ENCODE data around the gene FAM20C. TPM values are rescaled to one million over a fixed set of nuclear protein-coding genes. Genes with fewer than 3 reads are reported as not detected.
A peak's percentile ranks its signal among the peaks of the same experiment; 100 is the strongest.

The FAM20C gene
- total and polyA plus RNA-seq, 9 donors = 24.0 to 43.0 (median 37.2) TPM

GRCh38 chr7:209906-210305, 17.5 kb downstream of the FAM20C start:
- H3K4me3 ChIP-seq (ENCODE audit: low read length) = no peak overlapping the region
- no peaks in the 10 kb centered on the region for H3K9me3 ChIP-seq (replicated peaks; ENCODE audit: control insufficient read depth, low read depth, low read length)
- H3K4me1 ChIP-seq (ENCODE audit: control insufficient read depth, insufficient read depth, low read length) = peaks cover 12% of the 10 kb centered on the region
- no peak overlapping the region for H3K27ac ChIP-seq (ENCODE audit: low read length)
- peaks cover 52% of the 10 kb centered on the region for H3K36me3 ChIP-seq (ENCODE audit: control insufficient read depth, insufficient read depth, low read length)
- no peaks in the 10 kb centered on the region for H3K27me3 ChIP-seq (ENCODE audit: control insufficient read depth, insufficient read depth, low read length)
- no peak for DNase-seq
- 60% methylated on average over 10 of the region's 24 CpGs for WGBS (ENCODE audit: insufficient coverage)

GRCh38 chr7:210401-210925, 18.1 kb downstream of the FAM20C start:
- Histone ChIP-seq H3K27ac (ENCODE audit: low read length) (no peak overlapping the region), H3K27me3 (ENCODE audit: control insufficient read depth, insufficient read depth, low read length) (no peaks in the 10 kb centered on the region), H3K4me3 (ENCODE audit: low read length) (no peak overlapping the region), H3K9me3 (replicated peaks; ENCODE audit: control insufficient read depth, low read depth, low read length) (no peaks in the 10 kb centered on the region), H3K4me1 (ENCODE audit: control insufficient read depth, insufficient read depth, low read length) (peaks cover 14% of the 10 kb centered on the region), H3K36me3 (ENCODE audit: control insufficient read depth, insufficient read depth, low read length) (peaks cover 47% of the 10 kb centered on the region)
- WGBS (ENCODE audit: insufficient coverage) = 91% methylated on average over 29 of the region's 31 CpGs
- no peak for DNase-seq

- WGBS (ENCODE audit: insufficient coverage) = 91% methylated on average over 18 of the region's 21 CpGs
- peaks cover 40% of the 10 kb centered on the region for H3K36me3 ChIP-seq (ENCODE audit: control insufficient read depth, insufficient read depth, low read length)
- H3K9me3 ChIP-seq (replicated peaks; ENCODE audit: control insufficient read depth, low read depth, low read length) = no peaks in the 10 kb centered on the region
These were observed 18.8 kb downstream of the FAM20C start for GRCh38 chr7:211033-211714.

GRCh38 chr7:211715-212058, 19.3 kb downstream of the FAM20C start:
- Histone ChIP-seq H3K4me3 (ENCODE audit: low read length) (no peak overlapping the region), H3K4me1 (ENCODE audit: control insufficient read depth, insufficient read depth, low read length) (peaks cover 19% of the 10 kb centered on the region), H3K27me3 (ENCODE audit: control insufficient read depth, insufficient read depth, low read length) (no peaks in the 10 kb centered on the region), H3K9me3 (replicated peaks; ENCODE audit: control insufficient read depth, low read depth, low read length) (no peaks in the 10 kb centered on the region), H3K36me3 (ENCODE audit: control insufficient read depth, insufficient read depth, low read length) (peaks cover 37% of the 10 kb centered on the region), H3K27ac (ENCODE audit: low read length) (no peak overlapping the region)
- no peak for DNase-seq
- WGBS (ENCODE audit: insufficient coverage) = 92% methylated on average over 19 of the region's 19 CpGs

More at GRCh38 chr7:211033-211714, 18.8 kb downstream of the FAM20C start:
- Histone ChIP-seq H3K27ac (ENCODE audit: low read length) (no peak overlapping the region), H3K4me3 (ENCODE audit: low read length) (no peak overlapping the region), H3K4me1 (ENCODE audit: control insufficient read depth, insufficient read depth, low read length) (peaks cover 14% of the 10 kb centered on the region), H3K27me3 (ENCODE audit: control insufficient read depth, insufficient read depth, low read length) (no peaks in the 10 kb centered on the region)
- DNase-seq = no peak

GRCh38 chr7:212754-213153, 20.4 kb downstream of the FAM20C start:
- H3K27me3 ChIP-seq (ENCODE audit: control insufficient read depth, insufficient read depth, low read length) = no peaks in the 10 kb centered on the region
- no peak overlapping the region for H3K4me3 ChIP-seq (ENCODE audit: low read length)
- WGBS (ENCODE audit: insufficient coverage) = 89% methylated on average over 14 of the region's 14 CpGs
- no peaks in the 10 kb centered on the region for H3K9me3 ChIP-seq (replicated peaks; ENCODE audit: control insufficient read depth, low read depth, low read length)
- DNase-seq = no peak
- peaks cover 43% of the 10 kb centered on the region for H3K36me3 ChIP-seq (ENCODE audit: control insufficient read depth, insufficient read depth, low read length)
- no peak overlapping the region for H3K27ac ChIP-seq (ENCODE audit: low read length)
- peaks cover 30% of the 10 kb centered on the region for H3K4me1 ChIP-seq (ENCODE audit: control insufficient read depth, insufficient read depth, low read length)

- 93% methylated on average over 25 of the region's 27 CpGs for WGBS (ENCODE audit: insufficient coverage)
- DNase-seq = no peak
- Histone ChIP-seq H3K4me3 (ENCODE audit: low read length) (no peak overlapping the region), H3K27me3 (ENCODE audit: control insufficient read depth, insufficient read depth, low read length) (no peaks in the 10 kb centered on the region), H3K9me3 (replicated peaks; ENCODE audit: control insufficient read depth, low read depth, low read length) (no peaks in the 10 kb centered on the region), H3K27ac (ENCODE audit: low read length) (no peak overlapping the region), H3K4me1 (ENCODE audit: control insufficient read depth, insufficient read depth, low read length) (peaks cover 32% of the 10 kb centered on the region), H3K36me3 (ENCODE audit: control insufficient read depth, insufficient read depth, low read length) (peaks cover 42% of the 10 kb centered on the region)
These were observed 21.1 kb downstream of the FAM20C start for GRCh38 chr7:213324-213993.

GRCh38 chr7:214410-215212, 22.2 kb downstream of the FAM20C start:
- H3K4me1 ChIP-seq (ENCODE audit: control insufficient read depth, insufficient read depth, low read length) = peaks cover 28% of the 10 kb centered on the region
- WGBS (ENCODE audit: insufficient coverage) = 75% methylated on average over 29 of the region's 36 CpGs
- H3K27ac ChIP-seq (ENCODE audit: low read length) = no peak overlapping the region
- H3K27me3 ChIP-seq (ENCODE audit: control insufficient read depth, insufficient read depth, low read length) = no peaks in the 10 kb centered on the region
- no peak for DNase-seq
- peaks cover 38% of the 10 kb centered on the region for H3K36me3 ChIP-seq (ENCODE audit: control insufficient read depth, insufficient read depth, low read length)
- H3K9me3 ChIP-seq (replicated peaks; ENCODE audit: control insufficient read depth, low read depth, low read length) = no peaks in the 10 kb centered on the region
- no peak overlapping the region for H3K4me3 ChIP-seq (ENCODE audit: low read length)

GRCh38 chr7:216360-217300, 24.3 kb downstream of the FAM20C start:
- Histone ChIP-seq H3K27me3 (ENCODE audit: control insufficient read depth, insufficient read depth, low read length) (no peaks in the 10 kb centered on the region), H3K36me3 (ENCODE audit: control insufficient read depth, insufficient read depth, low read length) (peaks cover 32% of the 10 kb centered on the region), H3K27ac (ENCODE audit: low read length) (peak overlapping the region; percentile 93), H3K4me3 (ENCODE audit: low read length) (no peak overlapping the region), H3K9me3 (replicated peaks; ENCODE audit: control insufficient read depth, low read depth, low read length) (no peaks in the 10 kb centered on the region), H3K4me1 (ENCODE audit: control insufficient read depth, insufficient read depth, low read length) (peaks cover 39% of the 10 kb centered on the region)
- WGBS (ENCODE audit: insufficient coverage) = 32% methylated on average over 18 of the region's 24 CpGs
- DNase-seq = peak; percentile 96

- H3K9me3 ChIP-seq (replicated peaks; ENCODE audit: control insufficient read depth, low read depth, low read length) = no peaks in the 10 kb centered on the region
- H3K4me3 ChIP-seq (ENCODE audit: low read length) = no peak overlapping the region
- peaks cover 39% of the 10 kb centered on the region for H3K4me1 ChIP-seq (ENCODE audit: control insufficient read depth, insufficient read depth, low read length)
- 76% methylated on average over 19 of the region's 21 CpGs for WGBS (ENCODE audit: insufficient coverage)
- peaks cover 31% of the 10 kb centered on the region for H3K36me3 ChIP-seq (ENCODE audit: control insufficient read depth, insufficient read depth, low read length)
- no peaks in the 10 kb centered on the region for H3K27me3 ChIP-seq (ENCODE audit: control insufficient read depth, insufficient read depth, low read length)
- H3K27ac ChIP-seq (ENCODE audit: low read length) = no peak overlapping the region
- no peak for DNase-seq
These were observed 25.4 kb downstream of the FAM20C start for GRCh38 chr7:217781-218180.

All from muscle of leg (tissue), 11 donors.